Measurements from ENCODE around the gene TAS2R39. TPM values are rescaled to one million over a fixed set of nuclear protein-coding genes. Genes with fewer than 3 reads are reported as not detected.

TAS2R39 gene
- total and polyA plus RNA-seq, 2 of the 4 experiments (the other 2 are of a cell fraction) = not detected

DNA sequence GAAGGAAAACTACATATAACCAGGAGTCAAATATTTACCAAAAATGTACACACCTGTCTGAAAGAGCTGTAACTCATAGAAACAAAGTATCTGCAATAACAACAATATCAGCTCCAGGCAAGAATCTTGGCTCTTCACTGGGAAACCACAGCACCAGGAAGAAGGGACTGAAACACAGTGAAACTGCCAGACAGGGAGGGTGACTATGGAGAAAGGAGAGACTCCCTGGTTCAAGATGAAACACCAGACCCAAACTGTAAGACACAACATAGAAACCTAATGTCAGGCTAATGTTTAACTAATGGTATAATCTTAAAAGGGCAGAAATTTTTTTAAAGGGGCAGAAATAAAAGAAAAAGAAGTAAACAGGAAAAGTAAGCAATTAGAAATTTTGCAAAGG lies 11.5 kb upstream of the TAS2R39 start:
- Histone ChIP-seq H3K27me3 (ENCODE audit: control insufficient read depth, insufficient read depth, low read length) (no peaks in the 10 kb centered on the region), H3K36me3 (ENCODE audit: control insufficient read depth, insufficient read depth, low read length) (no peaks in the 10 kb centered on the region), H3K9me3 (ENCODE audit: control insufficient read depth, insufficient read depth, low read length) (no peaks in the 10 kb centered on the region), H3K9me1 (ENCODE audit: insufficient read depth, low read length) (no peaks in the 10 kb centered on the region), H3K14ac (replicated peaks; ENCODE audit: low read depth, low read length) (no peak overlapping the region), H3K4me1 (ENCODE audit: control insufficient read depth, insufficient read depth, low read length) (no peaks in the 10 kb centered on the region), H4K20me1 (ENCODE audit: insufficient read depth, low read length) (no peaks in the 10 kb centered on the region), H3K4me3 (ENCODE audit: insufficient read depth, low read depth, low read length) (no peak overlapping the region), H3K23ac (ENCODE audit: low read depth, low read length) (no peak overlapping the region), H3K79me1 (ENCODE audit: low read depth in 1 of 2, low read length in 2 of 2) (no peaks in the 10 kb centered on the region), H2BK15ac (ENCODE audit: low read depth, low read length) (no peak overlapping the region), H3K56ac (ENCODE audit: extremely low read depth, insufficient read depth, low read length) (no peak overlapping the region), H3K4me2 (ENCODE audit: low read depth, low read length) (no peak overlapping the region), H3K4ac (ENCODE audit: low read depth, low read length) (no peak overlapping the region), H3K27ac (ENCODE audit: insufficient read depth, low read length) (no peak overlapping the region), H3K9ac (ENCODE audit: low read depth, low read length) (no peak overlapping the region), H3K18ac (ENCODE audit: low read depth, low read length) (no peak overlapping the region), H2AK9ac (replicated peaks; ENCODE audit: low read depth, low read length, poor library complexity) (no peak overlapping the region), H2BK120ac (ENCODE audit: low read depth, low read length) (no peak overlapping the region), H2BK20ac (ENCODE audit: low read depth, low read length) (no peak overlapping the region), H4K91ac (ENCODE audit: insufficient read depth, low read depth, low read length) (no peak overlapping the region), H2AK5ac (ENCODE audit: low read depth, low read length) (no peak overlapping the region), H4K8ac (ENCODE audit: low read depth in 2 of 2, low read length in 2 of 2) (no peak overlapping the region), H4K5ac (ENCODE audit: low read depth, low read length) (no peak overlapping the region), H2BK5ac (ENCODE audit: low read depth, low read length, poor library complexity, severe bottlenecking) (no peak overlapping the region), H2AFZ (replicated peaks; ENCODE audit: low read length, poor library complexity) (no peak overlapping the region)
- no TSS peak for BruUV-seq (replicated peaks)
- in situ Hi-C loops (cut with MboI; ENCODE audit: low sequenced_read_pairs) (no loop called here), intact Hi-C loops (cut with micrococcal nuclease) (no loop called here), dilution Hi-C loops (cut with HindIII; ENCODE audit: low sequenced_read_pairs, unreplicated experiment) (no loop called here)
- DNase-seq (no peak), ATAC-seq (ENCODE audit: low read depth) (no peak)
- ChIA-PET POLR2A (ENCODE audit: unreplicated experiment) (no interaction called here), CTCF (interaction anchor here (0.7 kb wide), 1 partner anchor 120 kb away, joined by 4 read pairs; the partner anchor contains the start of gene OR6V1)
- TF ChIP-seq FOS (IDR thresholded peaks at IDR 0.05; ENCODE audit: low read depth, low read length) = no peak
- TF ChIP-seq RCOR1 (IDR thresholded peaks at IDR 0.05; ENCODE audit: insufficient replicate concordance, low read length) = no peak
- no peak for TF ChIP-seq RAD21 (IDR thresholded peaks at IDR 0.05; ENCODE audit: low read length)
- no peak for TF ChIP-seq CTCF (conservative IDR thresholded peaks at IDR 0.05; ENCODE audit: low read depth, low read length)
- no peak for TF ChIP-seq BHLHE40 (IDR thresholded peaks at IDR 0.05; ENCODE audit: low read depth, low read length)
- no peak for TF ChIP-seq CEBPB (IDR thresholded peaks at IDR 0.05; ENCODE audit: low read depth, low read length)
- no peak for TF ChIP-seq RFX5 (IDR thresholded peaks at IDR 0.05; ENCODE audit: low read depth, low read length)
- TF ChIP-seq, protein P1, sequence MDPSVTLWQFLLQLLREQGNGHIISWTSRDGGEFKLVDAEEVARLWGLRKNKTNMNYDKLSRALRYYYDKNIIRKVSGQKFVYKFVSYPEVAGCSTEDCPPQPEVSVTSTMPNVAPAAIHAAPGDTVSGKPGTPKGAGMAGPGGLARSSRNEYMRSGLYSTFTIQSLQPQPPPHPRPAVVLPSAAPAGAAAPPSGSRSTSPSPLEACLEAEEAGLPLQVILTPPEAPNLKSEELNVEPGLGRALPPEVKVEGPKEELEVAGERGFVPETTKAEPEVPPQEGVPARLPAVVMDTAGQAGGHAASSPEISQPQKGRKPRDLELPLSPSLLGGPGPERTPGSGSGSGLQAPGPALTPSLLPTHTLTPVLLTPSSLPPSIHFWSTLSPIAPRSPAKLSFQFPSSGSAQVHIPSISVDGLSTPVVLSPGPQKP (IDR thresholded peaks at IDR 0.05; ENCODE audit: borderline replicate concordance, low read depth, low read length) = no peak
- TF ChIP-seq MXI1 (IDR thresholded peaks at IDR 0.05; ENCODE audit: borderline replicate concordance, low read depth, low read length) = no peak
- no peak for TF ChIP-seq POLR2A (IDR thresholded peaks at IDR 0.05; ENCODE audit: low read depth, low read length)
- TF ChIP-seq NFE2L2 (IDR thresholded peaks at IDR 0.05; ENCODE audit: low read depth, low read length) = no peak
- TF ChIP-seq MAZ (IDR thresholded peaks at IDR 0.05; ENCODE audit: borderline replicate concordance, low read depth, low read length) = no peak
- TF ChIP-seq MAFK (IDR thresholded peaks at IDR 0.05; ENCODE audit: low read depth, low read length) = no peak
- no peak for TF ChIP-seq SMC3 (IDR thresholded peaks at IDR 0.05; ENCODE audit: low read depth, low read length)
- TF ChIP-seq USF2 (IDR thresholded peaks at IDR 0.05; ENCODE audit: low read depth, low read length) = no peak
